ENCODE results near the gene GATA2.

Gene GATA2

DNA sequence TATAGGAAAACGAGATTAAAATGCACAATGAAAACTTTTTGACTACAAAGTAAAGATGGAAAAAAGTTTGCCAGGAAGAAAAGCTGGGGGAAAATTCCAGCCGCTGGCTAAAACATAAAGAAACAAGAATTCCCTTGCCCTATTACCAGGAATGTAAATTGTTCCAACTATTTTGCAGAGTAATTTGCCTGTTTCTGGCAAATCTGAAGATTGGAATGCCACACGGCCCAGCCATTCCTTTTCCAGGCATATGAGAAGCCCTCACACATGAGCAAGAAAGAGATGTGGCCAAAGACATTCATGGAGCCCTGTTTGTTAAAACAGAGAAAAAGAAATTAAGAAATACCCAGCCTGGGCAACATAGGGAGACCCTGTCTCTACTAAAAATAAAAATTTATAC is 8.4 kb upstream of the GATA2 start:
- no peak for DNase-seq

DNA sequence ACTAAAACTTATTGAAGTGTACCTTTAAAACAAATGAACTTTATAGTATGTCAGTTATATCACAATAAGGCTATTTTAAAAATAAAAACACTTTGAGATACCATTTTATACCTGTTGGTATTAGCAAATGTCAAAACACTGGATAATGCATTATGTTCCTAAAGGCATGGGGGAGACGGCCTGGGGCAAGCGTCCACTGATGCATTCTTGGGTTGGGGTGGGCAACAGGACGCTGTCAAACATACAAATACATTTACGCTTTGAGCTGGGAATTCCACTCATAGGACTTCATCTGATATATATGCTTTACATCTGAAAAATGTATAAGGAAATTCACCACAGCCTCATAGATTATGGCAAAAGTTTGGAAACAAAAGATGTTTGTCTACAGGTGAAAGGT is 7.6 kb upstream of the GATA2 start:
- no peak for DNase-seq

DNA sequence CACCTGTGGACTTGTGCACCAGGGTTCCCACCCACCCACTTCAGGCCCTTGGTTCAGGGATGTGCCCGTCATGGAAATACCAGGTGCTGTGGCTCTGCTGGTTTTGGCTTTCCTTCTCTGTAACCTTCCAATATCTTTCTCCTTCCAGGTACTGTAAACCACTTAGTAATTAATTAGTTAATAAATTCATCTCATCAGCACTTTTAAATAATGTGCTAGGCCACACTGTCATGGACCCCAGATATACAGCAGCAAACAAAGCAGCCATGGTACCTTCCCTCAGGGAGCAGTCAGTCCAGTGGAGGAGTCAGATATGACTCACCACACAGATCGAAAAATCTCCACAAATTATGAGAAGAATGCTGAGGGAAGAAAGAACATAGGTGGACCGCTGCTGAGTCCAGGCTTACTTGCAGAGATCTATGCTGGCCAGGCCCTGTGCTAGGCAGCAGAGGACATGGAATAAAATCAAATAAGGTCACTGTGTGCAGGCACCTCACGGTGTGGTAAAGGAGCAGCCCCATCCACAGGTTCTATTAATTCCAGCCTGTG is 6.8 kb upstream of the GATA2 start:
- DNase-seq = no peak

DNA sequence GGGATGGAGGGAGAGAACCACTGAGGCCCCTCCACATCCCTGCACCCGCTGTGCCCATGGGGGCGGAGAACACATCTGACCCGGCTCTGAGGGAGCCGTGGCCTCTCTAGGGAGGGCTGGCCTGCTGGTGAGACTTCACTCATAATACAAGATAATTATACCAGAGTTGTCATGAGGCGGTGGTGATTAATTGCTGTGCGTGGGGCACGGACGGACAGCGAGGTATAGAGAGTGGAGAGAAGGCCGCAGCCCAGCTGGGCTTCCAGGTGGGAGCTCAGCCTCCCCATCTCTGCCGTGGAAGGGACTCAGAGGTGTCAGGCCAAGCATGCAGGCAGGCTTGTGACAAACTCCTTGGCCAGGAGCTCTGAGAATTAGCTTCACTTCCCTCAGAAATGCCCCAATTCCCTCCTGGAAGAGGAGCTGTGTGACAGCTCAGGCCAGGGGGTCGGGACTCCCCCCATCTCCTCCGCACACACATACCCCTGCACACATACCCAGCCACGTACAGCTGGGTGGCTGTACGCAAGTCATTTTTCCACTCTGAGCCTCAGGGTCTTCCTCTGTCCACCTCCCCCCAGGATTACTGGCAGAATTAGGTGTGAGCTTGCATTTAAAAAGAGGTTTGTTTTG is 6.0 kb upstream of the GATA2 start:
- no peak for DNase-seq

DNA sequence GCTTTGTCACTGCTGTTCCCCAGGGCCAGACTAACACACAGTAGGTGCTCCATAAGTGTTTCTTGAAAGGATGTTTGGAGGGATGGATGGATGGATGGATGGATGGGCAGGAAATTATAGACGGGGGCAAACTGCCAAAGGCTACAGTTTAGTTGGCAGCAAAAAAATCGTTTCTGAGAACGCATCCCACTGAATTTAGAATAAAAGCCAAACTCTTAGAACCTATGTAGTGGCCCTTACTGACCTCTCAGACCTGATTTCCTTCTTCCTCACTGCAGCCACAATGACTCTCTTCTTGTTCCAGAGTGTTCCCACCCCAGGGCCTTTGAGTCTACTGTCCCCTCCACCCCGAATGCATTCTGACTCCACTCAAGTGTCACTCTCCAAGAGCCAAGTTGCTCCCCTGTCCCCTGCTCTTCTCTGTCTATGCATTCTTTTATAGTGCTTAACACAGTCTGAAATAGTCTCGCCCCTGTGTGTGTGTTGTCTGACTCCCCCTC is 5.2 kb upstream of the GATA2 start:
- DNase-seq = no peak

DNA sequence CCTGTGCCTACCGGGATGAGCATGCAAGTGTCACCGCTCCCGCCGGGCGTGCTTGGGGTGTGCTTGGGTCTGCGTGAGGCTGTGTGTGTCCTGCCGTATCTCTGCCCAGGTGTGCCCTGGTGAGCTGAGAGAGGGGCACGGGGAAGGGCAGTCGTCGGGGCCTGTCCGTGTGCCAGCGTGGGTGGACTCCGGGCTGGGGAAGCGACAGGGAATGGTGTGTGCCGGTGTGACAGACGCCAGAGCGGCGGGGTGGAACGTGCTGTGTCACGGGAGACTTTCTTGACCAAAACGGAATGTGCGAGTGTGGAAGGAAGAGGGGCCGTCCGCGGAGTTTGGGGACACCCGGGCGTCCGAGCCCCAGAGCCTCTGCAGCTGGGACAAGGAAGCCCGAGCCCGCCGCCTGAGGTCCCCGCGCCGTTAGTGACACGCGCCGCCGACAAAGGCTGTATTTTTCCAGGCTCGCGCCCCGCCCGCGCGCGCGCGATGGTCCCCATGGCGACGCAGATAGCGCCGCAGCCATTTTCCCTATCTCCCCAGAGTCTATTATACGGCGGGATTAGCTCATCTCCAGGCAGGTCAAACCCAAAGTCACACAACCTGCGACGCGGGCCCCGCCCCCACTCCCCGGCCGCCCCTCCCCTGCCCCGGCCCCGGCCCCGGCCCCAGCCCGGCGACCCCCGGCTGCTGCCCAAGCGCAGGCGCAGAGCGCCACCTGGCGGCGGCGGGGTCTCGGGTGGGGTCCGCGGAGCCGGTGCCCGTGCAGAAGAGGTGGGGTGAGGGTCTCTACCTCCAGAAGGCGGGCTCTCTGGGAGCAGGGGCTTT is 4.5 kb upstream of the GATA2 start:
- DNase-seq = peak; percentile 38

DNA sequence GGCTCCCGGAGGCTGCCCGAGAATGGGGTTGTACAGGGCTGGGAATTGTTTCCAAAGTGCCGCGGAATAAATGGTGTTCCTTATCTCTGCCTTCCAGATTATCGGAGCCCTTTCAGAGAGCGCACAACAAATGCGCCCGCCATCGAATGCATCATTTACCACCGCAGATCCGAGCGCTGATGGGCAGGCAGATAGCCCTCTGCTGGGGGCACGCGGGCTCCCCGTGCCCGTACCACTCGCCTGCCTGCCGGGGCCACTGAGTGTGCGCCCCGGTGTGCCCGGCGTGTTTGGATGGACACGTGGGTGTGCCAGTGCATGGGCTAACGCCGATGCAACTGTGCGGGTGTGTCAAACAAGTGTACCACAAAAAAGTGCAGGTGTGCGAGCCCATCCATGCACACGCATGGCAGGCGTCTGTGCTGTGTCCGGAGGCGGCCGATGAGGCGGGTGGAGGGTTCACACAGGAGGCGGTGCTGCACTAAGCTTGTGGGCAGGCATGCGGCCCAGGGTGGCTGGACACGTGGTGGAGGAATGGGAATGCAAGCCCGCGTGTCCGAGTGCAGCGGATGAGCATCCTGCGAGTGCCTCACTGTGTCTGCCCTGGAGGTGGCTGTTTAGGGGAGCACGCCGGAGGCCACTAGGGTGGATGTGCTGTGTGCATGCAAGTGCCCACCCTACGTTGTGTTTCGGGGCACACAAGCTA is 3.8 kb upstream of the GATA2 start:
- no peak for DNase-seq

DNA sequence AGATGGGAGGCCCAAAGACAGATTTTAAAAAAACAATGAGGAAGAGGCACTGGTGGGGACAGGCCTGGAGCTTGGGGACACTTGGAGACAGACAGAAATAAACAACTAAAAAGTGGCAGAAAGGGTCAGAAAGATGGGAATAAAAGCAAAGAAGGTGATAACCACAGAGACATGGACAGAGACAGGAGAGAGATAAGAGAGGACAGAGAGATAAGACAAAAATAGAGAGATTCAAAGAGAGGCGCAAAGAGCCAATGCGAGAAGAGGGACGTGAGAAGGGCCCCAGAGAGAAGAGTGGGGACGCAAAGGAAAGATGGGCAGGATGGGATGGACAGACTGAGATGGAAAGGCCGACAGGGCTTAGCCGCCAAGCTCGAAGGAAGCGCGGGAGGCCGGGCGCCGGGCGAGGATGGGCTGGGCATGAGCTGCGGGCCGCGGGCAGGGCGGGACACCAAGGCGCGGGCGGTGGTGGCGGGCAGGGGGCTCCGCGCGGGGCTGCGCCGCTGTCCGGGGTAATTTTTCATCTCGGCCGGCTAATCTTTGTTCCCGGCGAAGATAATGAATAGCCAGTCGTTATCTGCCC is 3.1 kb upstream of the GATA2 start:
- no peak for DNase-seq

DNA sequence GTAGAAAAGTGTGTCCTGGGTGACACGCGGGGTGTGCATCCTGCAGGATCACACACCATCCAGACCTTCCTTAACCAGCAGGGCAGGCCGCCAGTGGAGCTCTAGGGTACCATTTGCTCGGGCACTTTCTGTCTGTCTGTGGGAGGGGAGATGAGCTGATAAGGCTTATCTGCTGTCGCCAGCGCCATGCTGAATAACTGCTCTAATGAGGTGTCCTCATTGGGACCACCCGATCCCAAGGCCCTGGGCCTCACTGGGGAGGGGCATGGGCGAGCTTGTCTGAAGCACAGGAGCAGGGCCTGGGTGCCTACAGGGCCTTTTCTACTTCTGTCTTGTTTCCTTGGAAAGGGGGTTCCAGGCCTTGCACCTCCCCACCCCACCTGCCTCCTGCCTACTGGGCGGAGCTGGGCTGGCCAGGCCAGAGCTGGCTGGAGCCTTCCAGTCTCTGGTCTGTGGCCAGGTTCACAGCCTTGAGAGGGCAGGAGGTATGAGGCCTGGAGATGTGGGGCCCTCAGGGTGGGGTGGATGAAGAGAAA is 2.5 kb upstream of the GATA2 start:
- DNase-seq = no peak

DNA sequence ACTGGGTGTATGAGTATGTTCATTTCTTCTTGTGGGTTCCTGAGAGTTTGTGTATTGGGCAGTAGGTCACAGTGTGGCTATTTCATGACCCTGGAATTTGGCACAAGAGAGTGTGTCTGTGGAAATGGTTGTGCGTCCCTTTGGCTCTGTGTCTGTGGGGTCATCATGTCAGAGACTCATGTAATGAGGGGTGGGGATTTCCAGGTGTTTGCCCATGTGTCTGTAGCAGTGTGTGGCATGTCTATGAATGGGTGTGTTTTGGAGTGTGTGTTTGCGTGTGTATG is 1.3 kb upstream of the GATA2 start:
- no peak for DNase-seq

DNA sequence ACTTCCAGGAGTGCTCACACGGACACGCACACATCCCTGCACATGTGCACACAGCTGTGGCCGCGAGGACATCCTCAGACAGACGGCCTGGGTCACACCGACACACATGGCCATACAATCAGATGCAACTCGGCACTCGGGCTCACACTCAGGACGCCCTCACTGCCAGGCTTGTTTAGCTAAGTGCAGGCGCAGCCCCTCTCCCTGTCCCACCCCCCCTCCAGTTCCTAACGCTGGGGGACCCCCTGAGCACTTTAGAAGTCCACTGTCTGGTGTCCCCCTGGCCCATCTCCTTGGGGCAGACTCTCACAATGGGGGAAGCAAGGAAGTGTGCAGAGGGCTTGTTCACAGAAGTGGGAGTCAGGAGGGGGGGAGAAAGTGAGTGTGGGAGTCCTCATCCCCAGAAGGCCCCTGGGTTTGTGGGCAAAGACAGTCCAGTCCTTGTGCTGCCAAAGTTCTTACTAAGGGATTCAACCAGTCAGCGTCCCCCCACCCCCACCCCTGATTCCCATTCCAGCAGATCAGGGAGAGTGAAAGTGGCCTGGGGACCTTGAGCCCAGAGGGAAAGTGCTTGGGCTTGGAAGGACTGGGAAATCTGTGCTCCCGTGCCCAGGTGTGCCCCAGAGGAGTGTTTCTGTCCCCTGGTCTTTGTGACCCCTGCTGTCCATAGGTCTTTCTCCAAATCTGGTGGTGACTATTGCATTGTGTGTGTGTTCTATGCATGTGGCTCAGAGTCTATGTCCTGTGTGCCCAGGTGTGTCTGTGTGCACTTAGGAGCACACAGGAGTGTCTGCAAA is 767 bp upstream of the GATA2 start:
- no peak for DNase-seq

DNA sequence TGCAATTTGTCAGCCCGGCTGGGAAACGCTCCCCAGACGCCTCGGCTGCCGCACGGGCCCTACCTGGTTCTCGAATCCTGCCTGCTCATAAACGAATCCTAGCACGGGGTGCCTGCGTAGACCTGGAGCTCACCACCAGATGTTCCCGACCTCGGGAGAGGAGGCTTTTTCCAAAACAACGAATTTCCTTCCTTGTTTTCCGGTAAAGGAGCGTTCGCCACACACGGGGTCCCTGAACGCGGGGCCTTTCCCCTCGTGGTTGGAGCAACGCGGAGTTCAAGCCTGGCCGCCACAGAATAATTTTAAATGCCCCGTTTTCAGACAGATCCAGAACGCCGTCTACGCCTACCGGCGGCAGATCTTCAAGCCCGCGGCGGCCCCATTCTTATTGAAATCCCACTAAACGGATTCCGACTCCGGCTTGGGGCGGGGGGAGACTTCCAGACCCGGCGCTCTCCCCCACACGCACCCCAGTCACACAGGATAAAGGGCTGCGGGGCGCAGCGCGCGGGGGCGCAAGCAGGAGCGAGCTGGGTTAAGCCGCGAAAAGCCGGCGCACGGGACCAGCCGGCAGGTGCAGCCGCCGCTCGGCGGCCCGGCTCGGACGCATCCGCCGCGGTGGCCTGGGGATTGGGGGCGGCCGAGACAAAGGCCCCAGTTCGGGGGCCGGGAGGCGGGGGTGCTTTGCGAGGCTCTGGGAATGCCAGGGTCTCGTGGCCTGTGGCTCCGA is 895 bp downstream of the GATA2 start:
- DNase-seq = no peak

DNA sequence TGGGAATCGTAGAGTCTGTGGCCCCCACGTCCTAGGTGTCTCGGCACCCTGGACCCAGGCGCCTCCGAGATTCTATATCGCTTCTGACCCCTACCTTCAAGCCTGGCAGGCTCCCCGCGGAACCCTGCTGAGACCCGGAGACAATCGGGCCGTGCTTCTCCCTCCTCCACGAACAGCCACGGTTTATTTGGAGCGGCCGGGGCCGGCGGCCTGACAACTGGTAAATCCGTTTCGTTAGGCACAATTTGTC is 1.4 kb downstream of the GATA2 start:
- no peak for DNase-seq

DNA sequence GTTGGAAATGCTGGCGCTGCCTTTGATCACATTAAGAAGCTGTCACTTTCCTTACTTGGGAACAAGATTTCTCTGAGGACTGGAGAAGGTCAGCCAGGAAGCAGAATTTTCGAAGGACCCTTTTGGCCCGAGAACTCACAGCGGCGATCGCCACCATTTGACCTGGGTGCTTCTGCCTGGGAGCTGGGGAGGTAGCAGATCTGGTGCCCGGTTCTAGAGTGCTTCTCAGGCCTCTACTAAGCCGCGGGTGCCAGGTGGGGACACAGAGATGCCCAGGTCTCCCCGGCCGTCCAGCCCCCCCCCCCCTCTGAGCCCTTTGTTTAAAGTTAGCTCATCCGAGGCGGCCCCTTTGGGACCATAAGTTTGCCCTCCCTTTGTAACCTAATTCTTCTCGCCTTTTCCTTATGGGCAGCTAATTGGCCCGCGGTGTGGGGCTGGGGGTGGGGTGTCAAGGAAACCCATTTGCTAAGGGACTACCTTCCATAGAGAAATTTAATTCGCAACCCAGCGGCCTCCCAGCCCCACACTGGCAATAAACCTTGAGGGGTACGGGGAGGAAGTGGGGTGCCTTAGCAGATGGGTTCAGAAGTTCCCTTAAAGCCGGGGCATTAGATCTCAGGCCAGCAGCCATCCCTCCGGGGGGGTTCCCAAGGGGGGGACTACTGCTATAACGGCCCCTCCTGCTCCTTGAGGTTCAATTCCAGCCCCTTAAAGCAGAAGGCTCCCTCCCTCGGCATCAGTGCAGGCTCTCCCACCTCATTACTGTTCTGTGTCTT is 1.9 kb downstream of the GATA2 start:
- DNase-seq = no peak

DNA sequence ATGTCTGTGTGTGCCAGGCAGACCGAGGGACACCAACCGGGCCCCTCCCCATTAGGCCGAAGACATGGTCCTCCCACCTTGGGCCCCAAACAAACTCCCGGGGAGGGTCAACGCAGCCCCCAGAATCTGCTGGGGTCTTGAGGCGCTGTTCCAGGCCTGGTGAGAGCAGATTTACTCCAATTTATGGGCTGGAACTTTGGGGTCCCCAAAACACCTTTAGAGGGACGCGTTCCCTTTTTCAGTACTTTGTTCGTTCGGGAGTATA is 2.4 kb downstream of the GATA2 start:
- no peak for DNase-seq

DNA sequence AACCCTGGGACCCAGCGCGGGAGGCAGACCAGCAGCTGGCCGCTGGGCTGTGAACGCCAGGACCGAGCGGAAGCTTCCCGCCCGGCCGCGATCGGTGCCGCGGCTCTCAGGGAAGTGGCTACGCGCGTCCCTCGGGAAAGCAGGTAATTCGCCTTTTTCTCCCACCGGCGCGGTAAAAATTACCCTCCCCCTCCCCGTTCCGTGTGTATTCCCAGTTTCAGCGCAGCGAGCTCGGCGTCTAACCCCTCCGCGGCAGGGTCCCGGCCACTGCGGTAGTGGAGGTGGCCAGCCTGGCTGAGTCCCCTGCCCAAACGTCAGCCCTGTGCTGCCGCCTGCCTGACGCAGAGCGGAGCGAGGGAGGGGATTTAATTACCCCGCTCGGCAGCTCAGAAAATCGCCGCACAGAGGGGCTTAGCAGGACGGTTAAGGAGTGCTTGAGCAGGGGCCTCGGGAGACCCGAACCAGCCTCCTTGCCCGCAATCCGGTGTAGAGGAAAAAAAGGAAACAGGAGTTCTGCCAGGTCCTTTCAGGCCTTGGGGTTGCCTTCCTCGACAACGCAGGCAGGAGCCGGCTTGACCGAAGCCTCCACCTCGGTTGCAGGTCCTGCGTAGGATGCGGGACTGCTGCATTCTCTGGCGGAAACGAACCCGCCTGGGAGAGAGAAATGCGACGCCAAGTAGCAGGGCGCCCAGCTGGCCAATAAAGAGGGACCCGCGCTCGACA is 2.9 kb downstream of the GATA2 start:
- DNase-seq = peak; percentile 15

DNA sequence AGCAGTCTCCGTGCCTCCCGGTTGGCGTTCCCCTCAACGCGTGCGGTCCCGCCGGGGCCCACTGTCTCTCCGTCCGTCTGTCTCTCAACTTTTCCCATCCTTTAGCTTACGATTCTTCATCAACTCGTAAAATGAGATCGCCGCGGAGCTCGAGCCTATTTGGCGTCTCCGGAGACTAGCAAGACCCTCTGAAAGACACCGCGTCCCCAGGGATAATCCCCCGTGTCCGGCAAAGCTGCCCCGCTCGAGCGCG is 3.4 kb downstream of the GATA2 start:
- no peak for DNase-seq

DNA sequence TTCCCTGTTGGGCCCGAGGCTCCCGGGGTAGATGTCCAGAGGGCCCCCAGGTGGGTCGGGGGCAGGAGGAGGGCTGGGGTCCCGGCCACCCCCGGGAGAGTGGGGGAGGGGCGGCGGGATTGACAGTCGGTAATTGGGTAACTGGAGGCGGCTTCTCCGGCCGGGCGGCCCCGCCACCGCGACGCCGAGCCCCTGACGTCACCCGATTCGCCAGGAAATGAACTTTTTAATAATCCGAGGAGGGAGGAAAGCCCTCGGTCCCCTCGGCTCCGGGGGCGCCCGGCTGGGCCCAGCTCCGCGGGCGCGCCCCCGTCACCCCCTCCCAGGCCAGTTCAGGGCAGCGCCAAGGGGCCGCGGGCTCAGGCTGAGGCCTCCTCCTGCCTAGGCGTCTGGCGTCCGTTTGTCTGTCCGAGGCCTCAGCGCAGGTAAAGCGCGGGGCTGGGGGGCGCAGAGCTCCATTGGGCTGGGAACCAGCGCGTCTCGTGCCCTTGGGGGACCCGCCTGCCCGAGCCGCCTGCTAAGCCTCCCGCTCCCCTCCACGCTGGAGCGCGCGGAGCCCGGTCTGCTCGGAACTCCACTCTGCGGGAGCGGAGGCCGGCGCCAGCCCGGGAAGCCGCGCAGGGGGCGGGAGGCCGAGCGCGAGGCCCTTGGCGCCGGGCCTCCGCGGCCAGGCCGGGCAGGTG is 3.9 kb downstream of the GATA2 start:
- no peak for DNase-seq

DNA sequence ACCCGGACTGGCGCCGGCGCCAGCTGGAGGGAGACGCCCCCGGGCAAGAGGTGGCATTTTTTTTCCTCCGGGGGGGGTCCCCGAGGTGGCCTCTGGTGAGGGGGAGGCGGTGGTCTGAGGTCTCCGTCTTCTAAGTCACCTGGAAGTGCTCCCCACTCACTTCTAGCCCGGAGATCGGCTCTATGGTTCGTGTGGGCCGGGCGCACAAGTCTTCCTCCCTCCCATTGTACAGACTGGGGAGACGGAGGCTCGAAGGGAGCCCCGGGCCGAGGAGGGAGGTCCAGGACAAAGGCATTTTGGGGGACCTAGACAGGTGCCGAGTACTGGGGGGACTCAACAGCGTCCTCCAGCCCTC is 4.4 kb downstream of the GATA2 start:
- DNase-seq = no peak

DNA sequence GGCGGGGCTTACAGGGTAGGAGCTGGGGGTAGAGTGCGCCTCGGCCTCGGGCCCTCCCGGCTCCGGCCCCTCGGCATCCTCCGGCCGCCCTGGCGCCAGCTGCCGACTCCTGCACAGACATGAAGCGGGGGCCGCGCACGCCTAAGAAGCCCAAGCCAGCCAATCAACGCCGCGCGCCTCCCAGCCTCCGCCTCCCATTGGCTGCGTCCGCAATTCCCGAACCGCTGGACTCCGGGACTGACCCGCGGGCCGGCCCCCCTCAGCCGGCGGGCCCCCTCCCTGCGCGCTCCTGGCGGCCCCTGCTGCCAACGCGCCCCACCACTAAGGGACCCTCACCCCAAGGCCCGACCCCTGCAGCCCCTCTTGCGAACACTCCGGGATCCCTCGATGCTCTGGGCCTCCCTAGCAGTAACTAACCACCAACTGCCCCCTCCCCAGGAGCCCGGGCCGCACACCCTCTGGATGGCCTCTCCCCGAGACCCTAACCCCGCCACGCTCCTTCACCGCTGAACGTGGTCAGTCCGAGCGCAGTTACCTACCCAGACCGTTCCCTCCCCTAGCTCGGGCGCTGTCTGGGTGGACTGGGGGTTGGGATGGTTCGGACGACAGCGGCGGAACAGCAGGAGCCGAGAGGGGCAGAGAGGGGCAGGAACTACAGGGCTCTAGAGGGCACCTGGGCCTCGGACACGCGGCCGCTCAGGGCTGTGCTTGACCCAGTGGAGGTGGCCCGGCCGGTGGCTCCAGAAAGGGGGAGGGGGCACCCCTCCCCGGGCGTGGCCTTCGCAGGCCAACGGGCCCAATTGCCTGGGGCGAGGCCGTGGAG is 5.0 kb downstream of the GATA2 start:
- DNase-seq = no peak

Measured in CD4-positive, alpha-beta T cell treated with Interleukin-15 for 1 hour (primary cell).